PFSK-1 (cell line): ENCODE measurements around the gene DAB1.

Experiments
- FOXP2 ChIP-seq: optimal IDR thresholded peaks from 2 replicates; pipeline ENCODE3; 2011; ENCODE audit warnings: borderline replicate concordance, control low read depth, inconsistent platforms; ENCODE audit not compliant: insufficient read depth; ENCODE audit errors: extremely low read length, extremely low read depth
- POLR2AphosphoS5 ChIP-seq: IDR thresholded peaks from 2 replicates; pipeline ENCODE4 v1.6.1; 2012; ENCODE audit warnings: low read depth, mild to moderate bottlenecking, control low read depth, low read length, moderate library complexity
- SIN3A ChIP-seq: IDR thresholded peaks from 2 replicates; pipeline ENCODE4 v1.6.1; 2012; ENCODE audit warnings: mild to moderate bottlenecking, low read length, moderate library complexity, borderline replicate concordance; ENCODE audit not compliant: insufficient read depth
- TAF1 ChIP-seq: IDR thresholded peaks from 2 replicates; pipeline ENCODE4 v1.6.1; 2012; ENCODE audit warnings: low read length, control low read depth, borderline replicate concordance; ENCODE audit not compliant: insufficient read depth
- TF ChIP-seq, protein P1 (sequence below), 2 experiments: IDR thresholded peaks; 2 replicates each; pipeline versions ENCODE4 v1.6.1 to v1.8.0; 2011 to 2012; ENCODE audit warnings: low read depth in 2 of 2, low read length in 2 of 2, control low read depth in 1 of 2, inconsistent platforms in 1 of 2, mild to moderate bottlenecking in 1 of 2, moderate library complexity in 1 of 2; ENCODE audit not compliant: insufficient read depth in 1 of 2

DAB1 gene

DNA sequence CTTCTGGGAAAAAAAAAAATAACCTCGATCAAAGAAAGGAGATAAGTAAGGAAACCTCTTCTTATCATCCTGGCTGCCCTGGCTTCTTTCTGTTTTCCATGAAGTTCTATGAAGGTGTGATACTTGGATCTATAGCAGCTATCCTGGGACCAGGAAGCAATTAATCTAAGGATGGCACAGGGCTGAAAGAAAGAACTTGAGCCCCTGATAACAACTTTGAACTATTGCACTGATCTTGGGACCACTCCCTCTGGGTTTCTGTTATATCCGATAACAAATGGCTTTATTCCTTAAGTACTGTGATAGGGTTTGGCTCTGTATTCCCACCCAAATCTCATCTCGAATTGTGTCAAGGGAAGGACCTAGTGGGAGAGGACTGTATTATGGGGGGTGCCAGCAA is 104.1 kb downstream of the DAB1 start:
- TF ChIP-seq TAF1 = no peak
- TF ChIP-seq, protein P1, sequence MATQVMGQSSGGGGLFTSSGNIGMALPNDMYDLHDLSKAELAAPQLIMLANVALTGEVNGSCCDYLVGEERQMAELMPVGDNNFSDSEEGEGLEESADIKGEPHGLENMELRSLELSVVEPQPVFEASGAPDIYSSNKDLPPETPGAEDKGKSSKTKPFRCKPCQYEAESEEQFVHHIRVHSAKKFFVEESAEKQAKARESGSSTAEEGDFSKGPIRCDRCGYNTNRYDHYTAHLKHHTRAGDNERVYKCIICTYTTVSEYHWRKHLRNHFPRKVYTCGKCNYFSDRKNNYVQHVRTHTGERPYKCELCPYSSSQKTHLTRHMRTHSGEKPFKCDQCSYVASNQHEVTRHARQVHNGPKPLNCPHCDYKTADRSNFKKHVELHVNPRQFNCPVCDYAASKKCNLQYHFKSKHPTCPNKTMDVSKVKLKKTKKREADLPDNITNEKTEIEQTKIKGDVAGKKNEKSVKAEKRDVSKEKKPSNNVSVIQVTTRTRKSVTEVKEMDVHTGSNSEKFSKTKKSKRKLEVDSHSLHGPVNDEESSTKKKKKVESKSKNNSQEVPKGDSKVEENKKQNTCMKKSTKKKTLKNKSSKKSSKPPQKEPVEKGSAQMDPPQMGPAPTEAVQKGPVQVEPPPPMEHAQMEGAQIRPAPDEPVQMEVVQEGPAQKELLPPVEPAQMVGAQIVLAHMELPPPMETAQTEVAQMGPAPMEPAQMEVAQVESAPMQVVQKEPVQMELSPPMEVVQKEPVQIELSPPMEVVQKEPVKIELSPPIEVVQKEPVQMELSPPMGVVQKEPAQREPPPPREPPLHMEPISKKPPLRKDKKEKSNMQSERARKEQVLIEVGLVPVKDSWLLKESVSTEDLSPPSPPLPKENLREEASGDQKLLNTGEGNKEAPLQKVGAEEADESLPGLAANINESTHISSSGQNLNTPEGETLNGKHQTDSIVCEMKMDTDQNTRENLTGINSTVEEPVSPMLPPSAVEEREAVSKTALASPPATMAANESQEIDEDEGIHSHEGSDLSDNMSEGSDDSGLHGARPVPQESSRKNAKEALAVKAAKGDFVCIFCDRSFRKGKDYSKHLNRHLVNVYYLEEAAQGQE (IDR thresholded peaks at IDR 0.05; ENCODE audit: insufficient read depth in 1 of 2, low read depth in 2 of 2, low read length in 2 of 2) = no peak
- TF ChIP-seq SIN3A = no peak
- TF ChIP-seq POLR2AphosphoS5 = no peak
- no peak for TF ChIP-seq FOXP2

DNA sequence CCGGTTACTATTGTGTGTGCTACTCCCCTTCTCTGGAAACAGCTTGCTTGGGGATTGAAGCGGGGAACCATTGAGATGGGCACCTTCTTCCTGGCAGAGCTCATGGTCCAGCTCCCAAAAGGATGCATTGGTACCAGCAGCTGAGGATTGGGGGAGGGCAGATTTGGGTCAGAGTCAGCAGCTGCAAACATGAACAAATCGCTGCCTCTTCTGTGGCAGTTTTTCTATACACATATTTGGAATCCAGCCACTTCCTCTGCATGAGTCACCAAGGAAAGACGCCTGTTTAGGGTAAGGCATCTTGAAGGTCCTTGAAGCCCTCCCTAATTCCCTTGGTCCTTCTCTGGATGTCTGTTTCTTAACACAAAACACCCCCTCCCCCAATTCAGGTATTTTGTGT is 104.7 kb downstream of the DAB1 start:
- TF ChIP-seq FOXP2 = no peak
- no peak for TF ChIP-seq POLR2AphosphoS5
- TF ChIP-seq, protein P1 (IDR thresholded peaks at IDR 0.05; ENCODE audit: insufficient read depth in 1 of 2, low read depth in 2 of 2, low read length in 2 of 2) = no peak
- TF ChIP-seq SIN3A = no peak
- no peak for TF ChIP-seq TAF1

DNA sequence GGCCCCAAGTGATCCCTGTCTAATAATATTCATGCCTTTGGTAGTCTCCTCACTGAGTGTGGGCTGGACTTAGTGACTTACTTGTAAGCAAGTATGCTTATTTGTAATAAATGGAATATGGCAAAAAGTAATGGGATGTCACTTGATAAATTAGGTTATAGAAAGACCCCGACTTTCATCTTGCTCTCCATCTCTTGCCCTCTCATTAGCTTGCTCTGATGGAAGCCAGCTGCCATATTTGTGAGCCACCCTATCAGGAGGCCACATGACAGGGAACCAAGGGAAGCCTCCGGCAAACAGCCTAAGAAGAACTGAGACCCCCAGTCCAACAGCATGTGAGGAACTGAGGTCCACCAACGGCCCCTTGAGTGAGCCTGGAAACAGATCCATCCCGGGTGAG is 107.0 kb downstream of the DAB1 start:
- TF ChIP-seq, protein P1 (IDR thresholded peaks at IDR 0.05; ENCODE audit: insufficient read depth in 1 of 2, low read depth in 2 of 2, low read length in 2 of 2) = no peak
- TF ChIP-seq SIN3A = no peak
- no peak for TF ChIP-seq POLR2AphosphoS5
- no peak for TF ChIP-seq TAF1
- TF ChIP-seq FOXP2 = no peak

DNA sequence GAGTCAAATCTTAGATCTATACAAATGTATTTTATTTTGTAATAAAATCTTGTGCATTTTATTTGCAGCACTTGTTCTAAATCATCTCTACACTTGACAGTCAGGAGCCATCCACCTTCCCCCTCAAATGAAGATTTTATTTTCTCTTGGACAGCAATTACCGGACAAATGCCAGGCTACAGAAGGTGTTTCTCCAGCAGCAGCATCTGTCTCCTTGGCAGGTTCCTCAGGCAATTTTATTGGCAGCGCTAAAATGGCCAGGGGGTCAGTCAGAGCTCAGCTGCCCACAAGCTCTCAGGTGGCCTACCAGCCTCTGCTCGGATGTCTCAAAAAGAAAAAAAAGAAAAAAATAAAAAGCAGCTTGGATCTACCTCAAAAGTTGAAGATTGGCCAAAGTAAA is 107.6 kb downstream of the DAB1 start:
- TF ChIP-seq SIN3A (no peak), POLR2AphosphoS5 (no peak), FOXP2 (no peak), TAF1 (no peak)
- TF ChIP-seq, protein P1 (IDR thresholded peaks at IDR 0.05; ENCODE audit: insufficient read depth in 1 of 2, low read depth in 2 of 2, low read length in 2 of 2) = no peak

- TF ChIP-seq FOXP2 = no peak
- TF ChIP-seq POLR2AphosphoS5 = no peak
- TF ChIP-seq, protein P1 (IDR thresholded peaks at IDR 0.05; ENCODE audit: insufficient read depth in 1 of 2, low read depth in 2 of 2, low read length in 2 of 2) = no peak
- TF ChIP-seq TAF1 = no peak
- TF ChIP-seq SIN3A = no peak
Observed at GRCh38 chr1:57312869-57313268, 111.0 kb downstream of the DAB1 start.
